Stomach smooth muscle (tissue), 2 donors: ENCODE data around the gene FOXN1.

ENCODE experiments used
- H3K27ac ChIP-seq: one replicate; pipeline ENCODE4 v1.7.0; 2013; ENCODE audit warnings: mild to moderate bottlenecking, low read length, inconsistent platforms
- H3K27me3 ChIP-seq, 2 donors: one replicate each; pipeline ENCODE4 v1.7.0; 2013; ENCODE audit warnings: low read length in 2 of 2; ENCODE audit not compliant: insufficient read depth in 2 of 2, control insufficient read depth in 1 of 2
- H3K36me3 ChIP-seq, 2 donors: one replicate each; pipeline ENCODE4 v1.7.0; 2013; ENCODE audit warnings: low read length in 2 of 2; ENCODE audit not compliant: control insufficient read depth in 2 of 2, insufficient read depth in 2 of 2
- H3K4me1 ChIP-seq: one replicate; pipeline ENCODE4 v1.7.0; 2013; ENCODE audit warnings: low read length; ENCODE audit not compliant: control insufficient read depth, insufficient read depth
- H3K4me3 ChIP-seq, 2 donors: one replicate each; pipeline ENCODE4 v1.7.0; 2013; ENCODE audit warnings: low read length in 2 of 2
- H3K9ac ChIP-seq, 2 donors: one replicate each; pipeline ENCODE4 v1.7.0; 2013; ENCODE audit warnings: low read length in 2 of 2, mild to moderate bottlenecking in 1 of 2
- H3K9me3 ChIP-seq, 2 donors: one replicate each; pipeline ENCODE4 v1.7.0; 2013; ENCODE audit warnings: low read length in 2 of 2; ENCODE audit not compliant: control insufficient read depth in 2 of 2
- donor health status: healthy.
- donor health status: Pancreatic carcinoma.

FOXN1 gene

GRCh38 chr17:28527181-28527681, 21.1 kb downstream of the FOXN1 start:
- Histone ChIP-seq H3K4me3 (no peak overlapping the region), H3K27me3 (peaks cover 0 to 7% of the 10 kb centered on the region in 2 donors), H3K4me1 (no peaks in the 10 kb centered on the region), H3K27ac (no peak overlapping the region), H3K9ac (no peak overlapping the region), H3K9me3 (no peaks in the 10 kb centered on the region), H3K36me3 (no peaks in the 10 kb centered on the region)

GRCh38 chr17:28527859-28528258, 21.7 kb downstream of the FOXN1 start:
- Histone ChIP-seq H3K27ac (no peak overlapping the region), H3K27me3 (peaks cover 0 to 7% of the 10 kb centered on the region in 2 donors), H3K36me3 (no peaks in the 10 kb centered on the region), H3K4me1 (no peaks in the 10 kb centered on the region), H3K9me3 (no peaks in the 10 kb centered on the region), H3K9ac (no peak overlapping the region), H3K4me3 (no peak overlapping the region)

- H3K36me3 ChIP-seq, result no peaks in the 10 kb centered on the region
- H3K4me1 ChIP-seq, result no peaks in the 10 kb centered on the region
- H3K9me3 ChIP-seq, result no peaks in the 10 kb centered on the region
- H3K4me3 ChIP-seq, result no peak overlapping the region
- H3K27me3 ChIP-seq, result peaks cover 0 to 7% of the 10 kb centered on the region in 2 donors
- H3K9ac ChIP-seq, result no peak overlapping the region
- no peak overlapping the region for H3K27ac ChIP-seq
Observed at GRCh38 chr17:28528327-28529012, 22.3 kb downstream of the FOXN1 start.

GRCh38 chr17:28529013-28529400, 22.9 kb downstream of the FOXN1 start:
- Histone ChIP-seq H3K4me3 (no peak overlapping the region), H3K9me3 (no peaks in the 10 kb centered on the region), H3K36me3 (no peaks in the 10 kb centered on the region), H3K9ac (no peak overlapping the region), H3K27ac (no peak overlapping the region), H3K4me1 (no peaks in the 10 kb centered on the region), H3K27me3 (peaks cover 0 to 7% of the 10 kb centered on the region in 2 donors)

- Histone ChIP-seq H3K9ac (no peak overlapping the region), H3K4me3 (no peak overlapping the region), H3K27me3 (peaks cover 0 to 7% of the 10 kb centered on the region in 2 donors), H3K9me3 (no peaks in the 10 kb centered on the region), H3K4me1 (no peaks in the 10 kb centered on the region), H3K27ac (no peak overlapping the region), H3K36me3 (no peaks in the 10 kb centered on the region)
Observed at GRCh38 chr17:28530250-28530649, 24.1 kb downstream of the FOXN1 start.

- no peaks in the 10 kb centered on the region for H3K4me1 ChIP-seq
- no peak overlapping the region for H3K9ac ChIP-seq
- peaks cover 0 to 7% of the 10 kb centered on the region in 2 donors for H3K27me3 ChIP-seq
- no peak overlapping the region for H3K4me3 ChIP-seq
- H3K27ac ChIP-seq, result no peak overlapping the region
- H3K9me3 ChIP-seq, result no peaks in the 10 kb centered on the region
- no peaks in the 10 kb centered on the region for H3K36me3 ChIP-seq
Observed at GRCh38 chr17:28530926-28531325, 24.8 kb downstream of the FOXN1 start.

- H3K27ac ChIP-seq, result no peak overlapping the region
- H3K9ac ChIP-seq, result no peak overlapping the region
- no peaks in the 10 kb centered on the region for H3K4me1 ChIP-seq
- no peaks in the 10 kb centered on the region for H3K9me3 ChIP-seq
- H3K27me3 ChIP-seq, result peaks cover 0 to 7% of the 10 kb centered on the region in 2 donors
- no peak overlapping the region for H3K4me3 ChIP-seq
- no peaks in the 10 kb centered on the region for H3K36me3 ChIP-seq
Observed at GRCh38 chr17:28532050-28532960, 26.2 kb downstream of the FOXN1 start.

GRCh38 chr17:28533091-28533807, 27.1 kb downstream of the FOXN1 start:
- H3K27me3 ChIP-seq, result peaks cover 0 to 7% of the 10 kb centered on the region in 2 donors
- no peak overlapping the region for H3K9ac ChIP-seq
- H3K36me3 ChIP-seq, result no peaks in the 10 kb centered on the region
- no peaks in the 10 kb centered on the region for H3K4me1 ChIP-seq
- H3K9me3 ChIP-seq, result no peaks in the 10 kb centered on the region
- no peak overlapping the region for H3K27ac ChIP-seq
- no peak overlapping the region for H3K4me3 ChIP-seq

GRCh38 chr17:28534740-28535375, 28.7 kb downstream of the FOXN1 start:
- H3K27ac ChIP-seq, result no peak overlapping the region
- H3K9me3 ChIP-seq, result no peaks in the 10 kb centered on the region
- no peak overlapping the region for H3K9ac ChIP-seq
- peaks cover 0 to 7% of the 10 kb centered on the region in 2 donors for H3K27me3 ChIP-seq
- no peak overlapping the region for H3K4me3 ChIP-seq
- H3K36me3 ChIP-seq, result no peaks in the 10 kb centered on the region
- H3K4me1 ChIP-seq, result no peaks in the 10 kb centered on the region

GRCh38 chr17:28536532-28537218, 30.5 kb downstream of the FOXN1 start:
- Histone ChIP-seq H3K27me3 (peaks cover 0 to under 1% of the 10 kb centered on the region in 2 donors), H3K4me3 (no peak overlapping the region), H3K36me3 (no peaks in the 10 kb centered on the region), H3K27ac (no peak overlapping the region), H3K4me1 (no peaks in the 10 kb centered on the region), H3K9ac (no peak overlapping the region), H3K9me3 (no peaks in the 10 kb centered on the region)
